ENCODE data around the gene ZNF732.

DNA sequence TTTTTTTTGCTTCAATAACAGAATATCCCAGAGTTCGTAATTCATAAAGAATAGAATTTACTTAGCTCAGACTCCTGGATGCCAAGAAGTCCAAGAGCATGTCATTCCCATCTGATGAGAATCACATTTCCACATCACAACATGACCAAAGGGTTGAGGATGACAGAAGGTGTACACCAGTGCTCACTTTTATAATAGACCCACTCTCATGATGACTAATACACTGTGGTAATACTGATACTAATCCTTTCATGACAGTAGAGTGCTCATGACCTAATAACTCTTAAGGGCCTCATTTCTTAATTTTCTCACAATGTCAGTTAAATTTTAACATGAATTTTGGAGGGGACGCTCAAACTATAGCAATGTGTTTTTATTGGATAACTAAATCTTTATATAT lies 69.2 kb downstream of the ZNF732 start:
- TF ChIP-seq ARNT (IDR thresholded peaks at IDR 0.05) (no peak), HDGF (IDR thresholded peaks at IDR 0.05; ENCODE audit: borderline replicate concordance) (no peak), LEF1 (IDR thresholded peaks at IDR 0.05; ENCODE audit: borderline replicate concordance) (no peak), TARDBP (IDR thresholded peaks at IDR 0.05) (no peak), SUZ12 (IDR thresholded peaks at IDR 0.05) (no peak), BHLHE40 (IDR thresholded peaks at IDR 0.05; ENCODE audit: borderline replicate concordance) (no peak), FOXA1 (IDR thresholded peaks at IDR 0.05) (no peak), NFRKB (IDR thresholded peaks at IDR 0.05) (no peak), ZNF384 (IDR thresholded peaks at IDR 0.05) (no peak), ELF4 (IDR thresholded peaks at IDR 0.05) (no peak), SP1 (IDR thresholded peaks at IDR 0.05) (no peak), FOXM1 (IDR thresholded peaks at IDR 0.05; ENCODE audit: borderline replicate concordance) (no peak), L3MBTL2 (conservative IDR thresholded peaks at IDR 0.05) (no peak)
- TF ChIP-seq, protein P1, sequence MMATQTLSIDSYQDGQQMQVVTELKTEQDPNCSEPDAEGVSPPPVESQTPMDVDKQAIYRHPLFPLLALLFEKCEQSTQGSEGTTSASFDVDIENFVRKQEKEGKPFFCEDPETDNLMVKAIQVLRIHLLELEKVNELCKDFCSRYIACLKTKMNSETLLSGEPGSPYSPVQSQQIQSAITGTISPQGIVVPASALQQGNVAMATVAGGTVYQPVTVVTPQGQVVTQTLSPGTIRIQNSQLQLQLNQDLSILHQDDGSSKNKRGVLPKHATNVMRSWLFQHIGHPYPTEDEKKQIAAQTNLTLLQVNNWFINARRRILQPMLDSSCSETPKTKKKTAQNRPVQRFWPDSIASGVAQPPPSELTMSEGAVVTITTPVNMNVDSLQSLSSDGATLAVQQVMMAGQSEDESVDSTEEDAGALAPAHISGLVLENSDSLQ (IDR thresholded peaks at IDR 0.05), result no peak

Measured in HEK293T (cell line).